GM06990 (cell line): ENCODE results near the gene KIF13A.
"Not testable (repeated sequence)": the region's sequence is repeated elsewhere in the genome, so short reads cannot be mapped to it uniquely, and the experiment has no call there.

Experiments
- DNase-seq: peaks from one replicate; pipeline ENCODE4 v3.0.0-alpha.2; 2011; ENCODE audit not compliant: insufficient read length; ENCODE audit errors: extremely low read depth
- H3K27me3 ChIP-seq: replicated peaks from 2 replicates; pipeline ENCODE4 v1.6.0; 2011; ENCODE audit warnings: low read length; ENCODE audit not compliant: control insufficient read depth, insufficient read depth
- H3K36me3 ChIP-seq: 2 replicates; pipeline ENCODE4 v1.5.1; 2011; ENCODE audit warnings: low read length; ENCODE audit not compliant: control insufficient read depth, insufficient read depth
- H3K4me3 ChIP-seq: replicated peaks from 2 replicates; pipeline ENCODE4 v1.5.1; 2011; ENCODE audit warnings: low read depth, mild to moderate bottlenecking, control low read depth, low read length
- TF ChIP-seq, protein P1 (sequence below): IDR thresholded peaks from 2 replicates; pipeline ENCODE4 v1.5.1; 2011; ENCODE audit warnings: low read length, control low read depth, mild to moderate bottlenecking, inconsistent platforms; ENCODE audit not compliant: insufficient read depth, poor library complexity, severe bottlenecking

Gene KIF13A

DNA sequence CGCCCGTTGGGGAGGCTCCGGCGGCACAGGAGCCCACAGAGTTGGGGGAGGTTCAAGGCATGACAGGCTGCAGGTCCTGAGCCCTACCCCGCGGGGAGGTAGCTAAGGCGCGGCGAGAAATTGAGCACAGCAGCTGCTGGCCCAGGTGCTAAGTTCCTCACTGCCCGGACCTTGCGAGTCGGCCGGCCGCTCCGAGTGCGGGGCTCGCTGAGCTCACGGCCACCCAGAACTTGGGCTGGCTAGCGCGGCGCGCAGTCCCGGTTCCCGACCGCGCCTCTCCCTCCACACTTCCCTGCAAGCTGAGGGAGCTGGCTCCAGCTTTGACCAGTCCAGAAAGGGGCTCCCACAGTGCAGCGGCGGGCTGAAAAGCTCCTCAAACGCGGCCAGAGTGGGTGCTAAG lies 23.9 kb upstream of the KIF13A start:
- no peak for DNase-seq
- TF ChIP-seq, protein P1, sequence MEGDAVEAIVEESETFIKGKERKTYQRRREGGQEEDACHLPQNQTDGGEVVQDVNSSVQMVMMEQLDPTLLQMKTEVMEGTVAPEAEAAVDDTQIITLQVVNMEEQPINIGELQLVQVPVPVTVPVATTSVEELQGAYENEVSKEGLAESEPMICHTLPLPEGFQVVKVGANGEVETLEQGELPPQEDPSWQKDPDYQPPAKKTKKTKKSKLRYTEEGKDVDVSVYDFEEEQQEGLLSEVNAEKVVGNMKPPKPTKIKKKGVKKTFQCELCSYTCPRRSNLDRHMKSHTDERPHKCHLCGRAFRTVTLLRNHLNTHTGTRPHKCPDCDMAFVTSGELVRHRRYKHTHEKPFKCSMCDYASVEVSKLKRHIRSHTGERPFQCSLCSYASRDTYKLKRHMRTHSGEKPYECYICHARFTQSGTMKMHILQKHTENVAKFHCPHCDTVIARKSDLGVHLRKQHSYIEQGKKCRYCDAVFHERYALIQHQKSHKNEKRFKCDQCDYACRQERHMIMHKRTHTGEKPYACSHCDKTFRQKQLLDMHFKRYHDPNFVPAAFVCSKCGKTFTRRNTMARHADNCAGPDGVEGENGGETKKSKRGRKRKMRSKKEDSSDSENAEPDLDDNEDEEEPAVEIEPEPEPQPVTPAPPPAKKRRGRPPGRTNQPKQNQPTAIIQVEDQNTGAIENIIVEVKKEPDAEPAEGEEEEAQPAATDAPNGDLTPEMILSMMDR: no peak
- H3K4me3 ChIP-seq: no peak overlapping the region
- H3K36me3 ChIP-seq: no peaks in the 10 kb centered on the region
- H3K27me3 ChIP-seq: no peaks in the 10 kb centered on the region

DNA sequence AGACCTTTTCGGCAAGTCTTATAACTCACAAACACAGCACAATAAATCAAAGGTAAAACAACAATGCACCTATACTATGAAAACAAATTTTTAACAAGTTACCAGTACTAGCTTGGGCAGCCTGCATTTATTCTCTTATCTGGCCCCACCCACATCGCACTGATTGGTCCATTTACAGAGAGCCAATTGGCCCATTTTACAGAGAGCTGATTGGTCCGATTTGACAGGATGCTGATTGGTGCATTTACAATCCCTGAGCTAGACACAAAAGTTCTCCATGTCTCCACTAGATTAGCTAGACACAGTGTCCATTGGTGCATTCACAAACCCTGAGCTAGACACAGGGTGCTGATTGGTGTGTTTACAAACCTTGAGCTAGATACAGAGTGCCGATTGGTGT lies 23.1 kb upstream of the KIF13A start:
- H3K4me3 ChIP-seq, H3K36me3 ChIP-seq, DNase-seq, H3K27me3 ChIP-seq: not testable (repeated sequence)

DNA sequence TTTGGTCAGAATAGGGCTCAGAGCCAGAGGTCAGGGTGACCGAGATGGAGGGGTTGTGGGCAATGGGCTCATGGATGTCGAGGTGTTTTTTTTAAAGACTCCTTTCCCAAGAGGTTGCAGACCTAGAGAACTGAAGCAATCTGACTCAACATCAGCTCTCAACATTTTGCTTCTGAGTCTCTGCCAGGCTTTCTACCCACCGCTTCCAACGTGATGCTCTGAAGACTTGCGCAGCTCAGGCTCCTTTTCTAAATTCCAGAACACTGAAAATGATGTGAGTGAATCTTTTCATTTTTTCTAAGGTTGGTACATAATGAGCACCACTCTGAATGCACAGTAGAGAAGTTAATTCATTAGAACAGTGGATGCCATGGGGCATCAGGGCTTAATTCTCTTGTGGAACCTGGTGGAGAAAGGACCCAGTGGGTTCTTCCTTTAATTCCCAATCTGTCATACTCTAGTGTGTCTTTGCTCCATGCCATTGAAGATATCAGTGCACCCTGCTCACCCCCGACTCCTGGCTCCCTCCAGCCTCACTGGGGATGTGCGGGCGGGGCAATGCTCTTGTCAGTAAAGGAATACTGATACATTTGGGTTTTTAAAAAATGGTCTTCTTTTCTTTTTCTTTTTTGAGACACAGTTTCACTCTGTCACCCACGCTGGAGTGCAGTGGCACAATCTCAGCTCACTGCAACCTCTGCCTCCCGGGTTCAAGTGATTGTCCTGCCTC lies 17.0 kb upstream of the KIF13A start:
- no peaks in the 10 kb centered on the region; the same call in 1 of the 2 replicates for H3K27me3 ChIP-seq
- DNase-seq: no peak
- no peak overlapping the region for H3K4me3 ChIP-seq
- H3K36me3 ChIP-seq: no peaks in the 10 kb centered on the region
- TF ChIP-seq, protein P1: no peak

DNA sequence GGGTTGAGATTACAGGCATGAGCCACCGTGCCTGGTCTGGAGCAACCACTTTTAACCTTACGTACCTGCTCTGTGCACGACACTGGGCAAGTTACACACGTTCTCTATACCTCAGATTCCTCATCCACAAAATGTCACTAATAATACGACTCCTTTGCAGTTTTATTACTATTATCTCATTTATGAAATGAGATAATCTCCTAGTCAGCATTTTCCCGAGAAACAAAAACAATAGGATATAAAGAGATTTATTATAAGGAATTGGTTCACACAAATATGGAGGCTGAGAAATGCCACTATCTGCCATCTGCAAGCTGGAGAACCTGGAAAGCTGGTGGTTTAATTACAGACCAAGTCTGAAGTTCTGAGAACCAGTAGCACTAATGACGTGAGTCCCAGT lies 12.0 kb upstream of the KIF13A start:
- no peak for DNase-seq
- TF ChIP-seq, protein P1: no peak
- Histone ChIP-seq H3K27me3 (no peaks in the 10 kb centered on the region; the same call in 1 of the 2 replicates), H3K4me3 (no peak overlapping the region), H3K36me3 (no peaks in the 10 kb centered on the region)

DNA sequence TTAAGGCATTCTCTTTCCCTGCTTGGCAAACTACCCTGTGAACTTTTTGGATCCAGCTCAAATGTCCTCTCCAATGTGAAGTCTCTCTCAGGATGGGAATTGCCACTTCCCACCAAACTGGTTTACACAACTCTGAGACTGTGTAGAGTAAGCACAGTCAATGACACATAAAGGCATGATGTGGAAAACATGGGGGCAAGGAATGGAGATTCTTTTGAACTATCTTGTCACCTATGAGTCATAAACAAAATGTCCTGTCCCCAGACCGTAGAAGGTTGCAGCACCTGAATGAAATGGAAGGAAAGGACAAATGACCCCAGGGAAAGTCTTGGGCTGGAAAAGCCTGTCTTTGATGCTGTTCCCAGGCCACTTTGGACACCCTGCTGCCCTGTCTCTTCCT lies 11.0 kb upstream of the KIF13A start:
- DNase-seq: no peak
- TF ChIP-seq, protein P1: no peak

DNA sequence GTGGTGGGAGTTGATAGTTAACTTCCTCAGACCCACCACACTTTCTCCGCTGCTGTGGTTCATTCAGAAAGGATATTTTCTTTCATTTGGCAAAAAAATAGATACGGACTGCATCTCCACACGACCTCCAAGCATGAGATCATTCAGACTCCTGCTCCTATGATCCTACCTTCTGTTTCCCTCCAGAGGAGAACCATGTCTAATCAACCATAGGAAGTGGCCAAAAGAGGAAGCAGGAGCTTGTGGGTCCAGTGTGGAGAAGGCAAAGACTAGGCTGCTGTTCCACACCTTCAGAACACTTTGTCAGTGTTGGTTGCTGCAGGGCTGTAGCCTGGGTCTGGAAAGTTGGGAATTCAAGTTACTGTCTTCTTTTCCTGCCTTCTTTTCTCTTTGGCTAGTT lies 10.6 kb upstream of the KIF13A start:
- Histone ChIP-seq H3K4me3 (no peak overlapping the region), H3K36me3 (no peaks in the 10 kb centered on the region), H3K27me3 (no peaks in the 10 kb centered on the region; the same call in 1 of the 2 replicates)
- DNase-seq: no peak
- TF ChIP-seq, protein P1: no peak

More for the DNA sequence above, 11.0 kb upstream of the KIF13A start:
- Histone ChIP-seq H3K36me3 (no peaks in the 10 kb centered on the region), H3K4me3 (no peak overlapping the region), H3K27me3 (no peaks in the 10 kb centered on the region; the same call in 1 of the 2 replicates)
